T-helper 1 cell treated with Interleukin-12 subunit alpha and Interleukin-12 subunit beta and Interleukin-4 antibody, amounts not matched to agents 30 μg/mL and 1 μg/mL, for 36 hours (primary cell): Measurements from ENCODE around the gene MEOX1.

ENCODE experiments used
- H3K27ac Mint-ChIP-seq: one replicate; pipeline ENCODE4 v1.8.0; 2021; ENCODE audit warnings: mild to moderate bottlenecking, mixed read lengths
- H3K27me3 Mint-ChIP-seq: one replicate; pipeline ENCODE4 v1.8.0; 2021; ENCODE audit warnings: low read depth, mixed read lengths
- H3K36me3 Mint-ChIP-seq: one replicate; pipeline ENCODE4 v1.8.0; 2021; ENCODE audit warnings: low read depth, mixed read lengths
- H3K4me1 Mint-ChIP-seq: one replicate; pipeline ENCODE4 v1.8.0; 2021; ENCODE audit warnings: low read depth, mixed read lengths
- H3K4me3 Mint-ChIP-seq: one replicate; pipeline ENCODE4 v1.8.0; 2021; ENCODE audit warnings: mild to moderate bottlenecking, moderate library complexity, mixed read lengths
- H3K9me3 Mint-ChIP-seq: one replicate; pipeline ENCODE4 v1.8.0; 2021; ENCODE audit warnings: mixed read lengths

The MEOX1 gene

DNA sequence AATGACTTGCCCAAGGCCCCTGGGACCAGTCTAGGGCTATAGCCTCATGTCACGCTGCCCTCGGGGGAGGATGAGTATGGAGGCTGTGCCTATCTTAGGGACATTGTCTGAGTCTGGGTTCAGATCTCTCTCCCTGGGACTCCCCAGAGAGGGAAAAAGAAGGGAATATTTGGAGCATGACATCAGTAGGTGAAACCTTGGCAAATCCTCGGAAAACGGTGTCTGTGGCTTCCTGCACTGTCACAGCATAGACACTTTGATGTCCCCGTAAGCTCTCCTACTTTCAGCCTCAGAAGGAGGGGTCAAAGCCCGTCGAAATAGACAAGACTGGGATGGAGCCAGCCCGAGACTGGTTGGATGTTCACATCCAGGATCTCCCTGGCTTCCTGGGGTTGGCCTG lies 11.3 kb downstream of the MEOX1 start:
- H3K27ac Mint-ChIP-seq: no peak overlapping the region
- no peak overlapping the region for H3K4me3 Mint-ChIP-seq
- peaks cover 26% of the 10 kb centered on the region for H3K27me3 Mint-ChIP-seq
- no peaks in the 10 kb centered on the region for H3K9me3 Mint-ChIP-seq
- no peaks in the 10 kb centered on the region for H3K36me3 Mint-ChIP-seq
- H3K4me1 Mint-ChIP-seq: no peaks in the 10 kb centered on the region

DNA sequence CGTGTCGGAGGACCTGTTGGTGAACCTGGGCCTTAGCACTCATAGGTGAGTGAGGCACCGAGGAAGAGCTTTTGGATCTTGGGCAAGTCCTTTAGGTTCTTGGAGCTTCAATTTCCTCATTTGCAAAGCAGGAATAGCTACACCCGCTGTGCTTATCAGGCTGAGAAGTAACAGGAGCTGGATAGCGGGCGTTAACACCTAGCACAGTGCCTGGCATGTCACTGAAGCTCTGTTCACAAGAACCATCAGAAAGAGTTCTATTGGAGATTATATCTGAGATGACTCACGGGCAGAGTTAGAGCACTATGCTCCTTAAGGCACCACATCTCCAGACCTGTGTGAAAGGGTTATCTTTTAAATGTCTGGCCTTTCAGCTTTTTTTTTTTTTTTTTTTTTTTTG lies 12.8 kb downstream of the MEOX1 start:
- no peaks in the 10 kb centered on the region for H3K36me3 Mint-ChIP-seq
- no peaks in the 10 kb centered on the region for H3K4me1 Mint-ChIP-seq
- H3K27ac Mint-ChIP-seq: no peak overlapping the region
- peaks cover 39% of the 10 kb centered on the region for H3K27me3 Mint-ChIP-seq
- no peaks in the 10 kb centered on the region for H3K9me3 Mint-ChIP-seq
- no peak overlapping the region for H3K4me3 Mint-ChIP-seq

DNA sequence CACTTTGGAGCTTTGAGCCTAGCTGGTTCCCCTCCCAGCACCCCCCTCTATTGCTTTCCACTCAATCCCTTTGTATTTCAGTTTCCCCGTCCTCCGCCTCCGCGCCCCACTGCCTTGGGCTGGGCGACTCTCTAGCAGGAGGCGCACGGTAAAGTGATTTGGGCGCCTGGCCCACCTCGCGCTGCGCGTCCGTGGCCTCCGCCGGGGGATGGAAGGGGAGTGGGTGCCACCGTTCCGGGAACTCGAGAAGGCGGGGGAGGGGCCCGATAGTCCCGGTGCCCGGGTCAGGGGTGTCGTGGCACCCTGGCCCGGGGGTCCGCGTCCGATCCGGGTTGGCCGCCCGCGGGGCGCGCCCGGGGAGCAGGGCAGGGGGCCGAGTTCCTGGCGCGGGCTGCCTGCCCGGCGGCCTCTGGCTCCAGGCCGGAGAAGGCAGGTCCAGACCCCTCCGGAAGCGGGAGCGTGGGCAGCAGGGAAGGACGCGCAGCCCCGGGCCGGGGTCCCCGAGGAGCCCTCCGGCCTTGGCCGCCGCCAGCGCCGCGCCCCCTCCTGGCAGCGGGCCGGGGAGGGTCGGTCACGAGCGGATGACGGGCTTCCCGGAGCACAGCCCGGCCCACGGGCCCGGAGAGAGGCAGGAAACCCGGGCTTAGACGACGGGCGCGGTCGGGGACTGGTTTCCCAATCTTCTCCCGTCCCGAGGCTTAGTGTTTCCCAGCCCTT lies 15.8 kb downstream of the MEOX1 start:
- H3K27me3 Mint-ChIP-seq: peaks cover 40% of the 10 kb centered on the region
- no peaks in the 10 kb centered on the region for H3K9me3 Mint-ChIP-seq
- no peak overlapping the region for H3K4me3 Mint-ChIP-seq
- no peak overlapping the region for H3K27ac Mint-ChIP-seq
- no peaks in the 10 kb centered on the region for H3K36me3 Mint-ChIP-seq
- H3K4me1 Mint-ChIP-seq: peaks cover 5% of the 10 kb centered on the region

DNA sequence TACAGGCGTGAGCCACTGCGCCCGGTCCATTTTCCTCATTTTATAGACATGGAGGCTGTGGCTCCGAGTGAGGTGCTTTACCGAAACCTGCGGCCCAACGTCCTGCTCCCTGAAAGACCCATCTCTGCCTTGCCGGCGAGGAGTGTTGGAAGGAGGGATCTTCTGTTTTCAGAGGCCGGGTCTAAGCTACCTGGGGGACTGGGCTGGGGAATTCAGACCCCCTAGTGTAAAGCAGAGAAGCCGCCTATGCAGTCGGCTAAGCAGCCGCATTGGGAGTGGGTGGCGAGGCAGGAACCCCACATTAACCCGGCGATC lies 16.3 kb downstream of the MEOX1 start:
- H3K4me3 Mint-ChIP-seq: no peak overlapping the region
- no peaks in the 10 kb centered on the region for H3K9me3 Mint-ChIP-seq
- H3K36me3 Mint-ChIP-seq: no peaks in the 10 kb centered on the region
- peaks cover 5% of the 10 kb centered on the region for H3K4me1 Mint-ChIP-seq
- H3K27ac Mint-ChIP-seq: no peak overlapping the region
- H3K27me3 Mint-ChIP-seq: peaks cover 42% of the 10 kb centered on the region

DNA sequence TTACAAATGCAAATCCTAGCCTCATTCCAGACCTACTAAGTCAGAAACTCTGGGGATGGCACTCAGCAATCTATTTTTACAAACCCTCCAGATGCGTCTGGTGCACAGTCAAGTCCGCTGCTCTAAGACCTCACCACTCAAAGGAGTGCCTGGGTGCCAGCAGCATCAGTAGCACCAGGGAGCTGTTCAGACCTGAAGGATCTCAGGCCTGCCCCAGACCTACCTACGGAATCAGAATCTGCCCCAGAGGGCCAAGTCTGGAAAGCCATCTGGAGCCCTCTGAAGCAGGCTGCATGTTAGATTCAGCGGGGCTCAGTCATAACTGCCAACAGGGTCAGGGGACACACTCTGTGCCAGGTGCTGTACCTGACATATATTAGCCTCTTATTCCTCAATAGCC lies 17.6 kb downstream of the MEOX1 start:
- peaks cover 45% of the 10 kb centered on the region for H3K27me3 Mint-ChIP-seq
- H3K4me3 Mint-ChIP-seq: peak overlapping the region; percentile 40
- no peaks in the 10 kb centered on the region for H3K36me3 Mint-ChIP-seq
- no peak overlapping the region for H3K27ac Mint-ChIP-seq
- no peaks in the 10 kb centered on the region for H3K9me3 Mint-ChIP-seq
- peaks cover 5% of the 10 kb centered on the region for H3K4me1 Mint-ChIP-seq

DNA sequence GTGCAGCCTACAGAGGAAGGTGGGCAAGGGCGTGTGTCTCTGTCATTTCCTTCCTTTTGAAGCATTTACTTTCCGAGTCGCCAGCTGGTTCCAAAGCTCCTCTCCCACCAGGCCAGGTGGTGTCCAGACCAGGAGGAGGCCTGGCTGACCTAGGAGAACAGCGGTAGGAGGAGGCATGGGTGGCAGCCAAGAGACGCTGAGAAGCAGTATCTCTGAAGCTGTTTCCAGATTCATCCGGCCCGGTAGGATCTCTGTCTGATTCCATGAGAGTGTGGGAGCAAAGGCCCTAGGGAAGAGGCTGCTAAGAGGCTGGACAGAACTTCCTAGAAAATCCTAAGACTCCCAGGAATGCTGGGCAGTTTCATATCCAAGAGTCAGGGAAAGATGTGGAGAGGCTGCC lies 20.3 kb downstream of the MEOX1 start:
- Mint-ChIP-seq H3K4me1 (peaks cover 5% of the 10 kb centered on the region), H3K4me3 (no peak overlapping the region), H3K27me3 (peaks cover 36% of the 10 kb centered on the region), H3K27ac (no peak overlapping the region), H3K9me3 (no peaks in the 10 kb centered on the region), H3K36me3 (no peaks in the 10 kb centered on the region)

DNA sequence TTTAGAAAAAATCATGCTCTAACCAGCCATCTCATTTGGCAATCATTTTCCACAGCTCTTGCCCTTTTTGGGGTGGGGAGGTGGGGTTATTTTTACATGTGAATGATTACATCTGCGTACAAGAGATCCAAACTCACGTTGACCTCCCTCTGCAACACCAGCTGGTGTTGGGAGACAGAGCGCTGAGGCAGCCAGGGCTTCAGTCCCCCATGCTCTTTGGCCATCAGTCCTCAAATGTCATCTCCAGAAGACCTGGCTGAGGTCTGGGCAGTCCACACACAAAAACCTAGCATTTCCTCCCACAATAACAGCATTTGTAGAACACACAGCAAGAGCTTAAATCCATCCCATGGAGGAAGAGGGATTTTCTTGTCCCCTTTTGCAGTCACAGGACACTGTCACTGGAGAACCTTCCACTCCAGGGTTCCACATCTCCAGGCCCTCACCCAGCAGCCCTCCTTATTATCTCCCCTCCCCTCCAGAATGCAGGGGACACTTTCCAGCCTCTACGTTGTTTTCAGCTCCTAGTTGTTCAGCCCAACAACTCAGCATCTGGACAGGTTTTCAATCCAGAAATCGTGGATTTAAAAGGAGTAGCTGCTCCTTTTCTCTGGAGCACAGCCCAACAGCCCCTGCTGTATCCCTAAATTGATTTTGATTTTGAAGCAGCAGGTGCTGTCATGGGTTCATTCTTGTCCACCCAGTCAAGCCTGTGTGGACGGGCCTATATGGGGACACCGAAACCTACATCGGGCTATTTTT lies 21.1 kb downstream of the MEOX1 start:
- Mint-ChIP-seq H3K4me3 (no peak overlapping the region), H3K9me3 (no peaks in the 10 kb centered on the region), H3K36me3 (no peaks in the 10 kb centered on the region), H3K4me1 (peaks cover 5% of the 10 kb centered on the region), H3K27me3 (peaks cover 34% of the 10 kb centered on the region), H3K27ac (no peak overlapping the region)

DNA sequence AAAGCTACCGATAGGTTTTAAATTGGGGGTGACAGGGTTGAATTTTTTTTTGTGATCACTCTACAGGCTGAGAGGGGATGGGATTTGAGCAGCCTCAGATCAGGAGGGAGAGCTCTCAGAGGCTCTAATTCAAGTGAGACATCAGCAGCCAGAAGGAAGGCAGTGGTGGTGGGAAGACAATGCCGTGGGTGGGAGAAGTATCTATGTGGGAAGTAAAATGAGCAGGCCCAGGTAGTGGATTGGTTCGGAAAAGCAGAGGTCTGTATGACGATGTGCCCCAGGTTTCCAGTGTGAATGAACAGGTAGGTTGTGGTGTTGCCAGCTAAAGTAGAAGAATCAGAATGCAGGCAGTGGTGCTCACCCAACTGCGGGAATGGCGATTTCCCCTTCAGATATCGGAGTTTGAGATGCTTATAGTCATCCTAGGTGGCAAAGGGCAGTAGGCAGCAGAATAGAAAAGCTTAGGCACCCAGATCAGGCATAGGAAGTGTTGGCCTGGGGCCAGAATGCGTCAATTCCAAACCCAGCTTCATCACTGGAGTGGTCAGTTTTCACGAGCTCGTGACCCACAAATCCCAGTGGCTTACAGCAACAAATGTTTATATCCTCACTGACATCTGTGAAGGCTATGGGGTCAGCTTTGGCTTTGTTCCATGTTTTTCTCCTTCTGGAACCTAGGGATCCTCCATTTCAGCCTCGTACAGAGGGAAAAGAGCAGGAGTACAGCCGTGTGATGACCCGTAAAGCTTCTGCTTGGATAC lies 24.0 kb downstream of the MEOX1 start:
- no peaks in the 10 kb centered on the region for H3K36me3 Mint-ChIP-seq

DNA sequence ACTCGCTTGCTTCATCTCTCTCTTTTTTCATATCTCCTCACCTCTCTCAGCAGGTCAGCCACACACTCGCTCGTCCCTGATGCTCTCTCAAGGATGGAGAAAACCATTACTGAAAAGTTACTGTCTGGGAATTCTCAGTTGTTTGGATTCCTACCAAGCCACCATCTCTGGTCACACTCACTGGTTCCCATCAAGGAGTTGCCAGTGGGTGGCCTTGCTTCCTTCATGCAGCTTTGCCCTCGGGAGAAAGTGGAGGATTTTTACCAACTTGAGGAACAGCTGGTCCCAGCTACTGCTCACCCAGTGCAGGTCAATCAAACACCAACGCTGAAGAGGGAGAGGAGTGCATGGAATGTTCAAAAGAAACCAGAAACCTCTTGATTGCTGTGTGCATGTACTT lies 25.3 kb downstream of the MEOX1 start:
- peaks cover 22% of the 10 kb centered on the region for H3K27me3 Mint-ChIP-seq
- no peaks in the 10 kb centered on the region for H3K36me3 Mint-ChIP-seq
- peaks cover 3% of the 10 kb centered on the region for H3K4me1 Mint-ChIP-seq
- H3K4me3 Mint-ChIP-seq: no peak overlapping the region
- no peaks in the 10 kb centered on the region for H3K9me3 Mint-ChIP-seq
- no peak overlapping the region for H3K27ac Mint-ChIP-seq

More for the DNA sequence above, 24.0 kb downstream of the MEOX1 start:
- Mint-ChIP-seq H3K4me1 (peaks cover 5% of the 10 kb centered on the region), H3K9me3 (no peaks in the 10 kb centered on the region), H3K27ac (no peak overlapping the region), H3K4me3 (no peak overlapping the region), H3K27me3 (peaks cover 22% of the 10 kb centered on the region)

DNA sequence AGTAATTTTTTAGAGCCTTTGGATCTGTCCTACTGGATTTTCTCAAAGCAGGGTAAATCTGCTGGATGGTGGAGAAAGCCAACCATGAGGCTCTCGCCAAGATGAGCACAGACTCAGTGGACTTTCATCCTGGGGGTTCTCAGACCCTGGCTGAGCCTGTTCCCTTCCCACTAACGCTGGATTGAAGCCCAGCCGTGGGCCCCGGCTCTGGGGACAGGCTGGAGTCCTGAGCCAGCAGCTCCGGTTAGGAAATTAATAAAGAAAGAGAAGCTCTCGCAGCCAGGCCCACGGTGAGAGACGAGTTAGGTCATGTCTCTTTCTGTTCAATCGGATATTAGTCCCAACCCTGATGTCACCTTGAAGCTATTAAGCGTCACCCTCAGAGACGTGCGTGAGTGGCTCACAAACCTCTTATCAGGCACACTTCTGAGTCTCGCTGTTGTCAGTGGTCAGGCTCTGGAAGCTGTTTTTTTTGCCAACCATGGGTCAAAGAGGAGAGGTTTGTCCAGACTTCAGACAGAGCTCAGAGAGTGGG lies 27.1 kb downstream of the MEOX1 start:
- no peaks in the 10 kb centered on the region for H3K9me3 Mint-ChIP-seq
- no peak overlapping the region for H3K27ac Mint-ChIP-seq
- H3K36me3 Mint-ChIP-seq: no peaks in the 10 kb centered on the region
- peaks cover 20% of the 10 kb centered on the region for H3K27me3 Mint-ChIP-seq
- no peak overlapping the region for H3K4me3 Mint-ChIP-seq
- no peaks in the 10 kb centered on the region for H3K4me1 Mint-ChIP-seq

DNA sequence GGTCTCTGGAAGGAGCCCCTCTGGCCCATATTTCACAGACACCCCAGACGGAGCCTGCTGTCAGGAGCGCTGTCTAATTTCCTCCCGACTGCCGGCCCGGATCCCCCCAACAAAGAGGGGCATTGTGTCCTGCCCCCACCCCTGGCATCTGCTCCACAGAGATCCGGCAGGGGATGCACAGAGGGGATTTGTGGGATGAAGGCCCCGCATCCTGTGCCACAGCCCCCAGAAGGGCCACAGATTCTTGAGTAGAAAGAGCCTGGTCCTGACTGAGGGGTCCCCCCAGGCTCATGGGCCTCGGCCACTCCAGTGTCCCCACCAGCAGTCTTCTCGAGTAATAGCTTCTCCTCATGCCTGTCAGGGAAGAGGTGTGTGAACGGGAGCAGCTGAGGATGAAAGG lies 29.5 kb downstream of the MEOX1 start:
- H3K27ac Mint-ChIP-seq: no peak overlapping the region
- H3K36me3 Mint-ChIP-seq: no peaks in the 10 kb centered on the region
- H3K4me3 Mint-ChIP-seq: no peak overlapping the region
- peaks cover 11% of the 10 kb centered on the region for H3K27me3 Mint-ChIP-seq
- H3K9me3 Mint-ChIP-seq: no peaks in the 10 kb centered on the region
- H3K4me1 Mint-ChIP-seq: no peaks in the 10 kb centered on the region

DNA sequence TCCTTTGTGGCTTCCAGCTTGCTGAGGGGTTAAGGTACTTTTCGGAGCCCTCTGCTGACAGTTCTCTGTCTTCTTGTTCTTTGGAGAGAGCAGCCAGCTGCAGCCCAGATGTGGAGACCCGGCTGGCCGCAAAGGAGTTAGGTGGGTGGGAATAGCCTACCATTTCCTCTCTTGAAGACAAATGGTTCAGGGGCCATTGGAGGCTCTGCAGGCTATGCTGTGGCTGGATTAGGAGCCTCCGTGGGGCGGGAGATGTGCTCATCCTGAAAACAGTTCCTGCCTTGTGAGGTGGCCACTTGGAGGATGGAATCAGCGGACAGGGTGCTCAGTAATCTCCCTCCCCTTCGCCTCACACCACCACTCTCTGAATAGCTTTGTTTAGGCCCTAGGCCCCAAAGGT lies 30.3 kb downstream of the MEOX1 start:
- H3K4me3 Mint-ChIP-seq: no peak overlapping the region
- H3K27ac Mint-ChIP-seq: no peak overlapping the region
- no peaks in the 10 kb centered on the region for H3K9me3 Mint-ChIP-seq
- no peaks in the 10 kb centered on the region for H3K36me3 Mint-ChIP-seq
- H3K27me3 Mint-ChIP-seq: peaks cover 13% of the 10 kb centered on the region
- no peaks in the 10 kb centered on the region for H3K4me1 Mint-ChIP-seq

DNA sequence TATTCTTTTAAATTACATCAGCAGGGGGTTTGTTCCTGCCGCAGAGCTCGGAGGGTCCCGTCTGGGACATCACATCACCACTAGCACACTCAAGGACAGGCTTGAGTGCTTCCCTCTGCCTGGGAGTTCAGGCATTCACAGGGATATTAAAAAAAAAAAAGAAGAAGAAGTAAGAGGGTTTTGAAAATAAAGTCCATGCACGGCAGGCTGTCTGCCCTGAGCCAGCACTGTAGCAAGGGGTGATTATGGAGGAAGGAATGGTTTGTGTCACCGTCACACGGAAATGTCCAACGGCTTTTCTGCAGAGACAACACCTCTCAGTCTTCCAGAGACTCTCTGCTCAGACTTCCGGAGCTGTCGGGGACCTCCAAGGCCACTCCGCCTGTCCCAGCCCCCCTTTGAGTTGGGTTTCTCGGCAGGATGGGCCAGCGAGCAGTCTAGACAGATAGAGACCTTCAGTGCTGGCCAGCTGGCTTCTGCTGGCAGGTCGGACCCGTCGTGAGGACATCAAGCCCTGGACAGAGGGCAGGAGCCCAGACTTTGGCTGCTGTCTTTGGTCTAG lies 33.6 kb downstream of the MEOX1 start:
- Mint-ChIP-seq H3K4me3 (no peak overlapping the region), H3K4me1 (no peaks in the 10 kb centered on the region), H3K27me3 (peaks cover 27% of the 10 kb centered on the region), H3K9me3 (no peaks in the 10 kb centered on the region), H3K36me3 (no peaks in the 10 kb centered on the region), H3K27ac (no peak overlapping the region)

DNA sequence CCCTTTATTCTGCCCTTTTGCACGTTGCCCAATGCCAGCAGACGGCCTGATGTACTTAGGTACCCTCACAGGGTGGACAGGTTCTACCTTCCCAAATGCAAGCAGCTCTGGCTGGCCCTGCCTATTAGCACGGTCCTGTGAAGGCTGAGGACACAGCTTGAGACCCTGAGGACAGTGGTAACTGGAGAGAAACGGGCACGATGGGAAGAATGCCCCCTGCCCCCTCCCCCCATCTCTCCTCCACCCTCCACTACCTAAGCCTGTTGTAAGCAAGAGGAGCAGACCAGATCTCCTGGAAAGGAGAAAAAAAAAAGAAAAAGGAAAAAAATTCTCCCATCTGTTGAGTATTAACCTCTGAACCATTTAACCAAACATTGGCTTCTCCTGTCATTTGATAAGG lies 34.1 kb downstream of the MEOX1 start:
- no peaks in the 10 kb centered on the region for H3K9me3 Mint-ChIP-seq
- no peaks in the 10 kb centered on the region for H3K4me1 Mint-ChIP-seq
- no peak overlapping the region for H3K4me3 Mint-ChIP-seq
- H3K36me3 Mint-ChIP-seq: no peaks in the 10 kb centered on the region
- H3K27me3 Mint-ChIP-seq: peaks cover 28% of the 10 kb centered on the region
- no peak overlapping the region for H3K27ac Mint-ChIP-seq
